Hematopoietic multipotent progenitor cell treated with erythropoietin and hydrocortisone succinate and interleukin-3 and kit ligand, for 17 days (in vitro differentiated cells): Measurements from ENCODE around the gene PARP3.
A peak's percentile ranks its signal among the peaks of the same experiment; 100 is the strongest.

ENCODE experiments used
- DNase-seq: peaks from one replicate; pipeline ENCODE4 v3.0.0-alpha.2; 2015; ENCODE audit warnings: low spot score

PARP3 gene

GRCh38 chr3:51966922-51967383, 24.8 kb downstream of the PARP3 start:
- no peak for DNase-seq

DNA sequence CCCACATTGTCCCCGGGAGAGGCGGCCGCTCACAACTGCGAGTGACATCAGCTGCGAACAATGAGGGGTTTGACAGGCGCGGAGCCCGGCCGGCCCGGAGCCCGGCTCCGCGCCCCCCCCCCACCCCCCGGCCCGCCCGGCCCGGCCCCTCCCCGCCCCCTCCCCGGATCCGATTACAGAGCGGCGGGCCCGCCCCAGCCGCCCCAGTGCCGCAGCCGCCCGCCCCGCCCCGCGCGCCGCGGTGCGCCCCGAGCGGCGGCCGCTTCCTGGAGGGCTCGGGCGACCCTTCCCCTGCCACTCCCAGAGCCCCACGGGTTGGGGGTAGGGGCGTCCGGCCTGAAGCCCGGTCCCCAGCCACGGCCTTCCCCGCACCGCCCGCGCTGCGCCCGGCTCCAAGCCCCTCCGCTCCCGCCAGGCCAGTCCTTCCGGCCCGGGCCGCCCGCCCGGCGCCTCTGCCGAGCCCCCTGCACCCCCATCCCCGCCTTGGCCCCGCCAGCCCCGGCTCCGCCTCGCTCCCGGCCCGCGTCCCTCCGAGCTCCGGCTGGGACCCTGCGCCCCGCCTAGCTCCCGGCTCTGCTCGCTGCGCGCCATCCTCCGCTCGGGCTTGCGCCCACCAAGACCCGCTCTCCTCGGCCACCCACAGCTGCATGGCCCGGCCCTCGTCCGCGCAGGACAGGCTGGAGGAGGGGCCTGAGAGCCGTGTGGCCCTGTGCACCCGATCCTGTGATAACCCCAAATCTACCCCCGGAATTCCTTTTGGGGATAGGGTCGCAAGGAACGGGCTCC, 25.4 kb downstream of the PARP3 start, which contains the start of gene PCBP4:
TSS of gene PCBP4 (minus strand) at position 71 of the 786 bp plus-strand sequence. CDS start 6,214 bp downstream, outside the sequence.
- DNase-seq: no peak

GRCh38 chr3:51968170-51968775, 26.1 kb downstream of the PARP3 start:
- DNase-seq: no peak

DNA sequence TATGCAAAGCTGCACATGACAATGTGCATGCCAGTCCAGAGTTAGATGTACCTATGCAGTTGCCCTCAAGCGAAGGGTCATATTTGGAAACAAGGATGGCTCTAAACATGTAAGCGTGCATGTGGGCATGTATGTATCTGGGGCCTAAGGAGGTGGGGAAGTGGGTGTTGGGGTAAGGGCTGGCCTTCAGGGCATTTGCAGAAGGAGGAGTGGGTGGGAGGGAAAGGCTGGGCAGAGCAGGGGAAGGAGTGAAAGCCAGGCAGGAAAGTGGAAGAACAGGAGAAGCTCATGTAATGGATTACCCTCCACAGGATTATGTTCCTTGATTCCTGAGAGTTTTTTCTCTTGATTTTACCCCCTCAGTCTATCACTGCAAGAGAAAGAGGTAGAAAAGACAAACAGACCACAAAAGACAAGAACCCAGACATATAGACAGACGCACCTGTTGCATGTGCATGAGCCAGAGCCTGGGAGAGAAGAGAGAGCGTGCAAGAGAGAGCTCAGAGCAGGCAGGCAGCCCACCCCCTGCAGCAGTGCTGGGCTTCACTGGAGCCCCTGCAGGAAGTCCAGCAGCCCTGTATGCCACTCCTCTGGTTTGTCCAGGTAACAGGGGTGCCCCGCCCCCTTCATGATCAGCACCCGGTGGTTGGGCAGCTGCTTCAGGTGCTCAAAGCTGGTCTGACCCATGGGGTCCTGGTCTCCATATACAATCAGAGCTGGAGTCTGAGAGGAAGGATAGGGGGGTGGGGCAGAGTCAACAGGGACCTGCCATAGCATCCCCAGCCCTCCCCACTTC, 26.9 kb downstream of the PARP3 start:
- no peak for DNase-seq

- no peak for DNase-seq
Observed at GRCh38 chr3:51969841-51970240, 27.7 kb downstream of the PARP3 start.

GRCh38 chr3:51970606-51971300, 28.6 kb downstream of the PARP3 start:
- no peak for DNase-seq

- DNase-seq: no peak
Observed at GRCh38 chr3:51971350-51971749, 29.2 kb downstream of the PARP3 start.

DNA sequence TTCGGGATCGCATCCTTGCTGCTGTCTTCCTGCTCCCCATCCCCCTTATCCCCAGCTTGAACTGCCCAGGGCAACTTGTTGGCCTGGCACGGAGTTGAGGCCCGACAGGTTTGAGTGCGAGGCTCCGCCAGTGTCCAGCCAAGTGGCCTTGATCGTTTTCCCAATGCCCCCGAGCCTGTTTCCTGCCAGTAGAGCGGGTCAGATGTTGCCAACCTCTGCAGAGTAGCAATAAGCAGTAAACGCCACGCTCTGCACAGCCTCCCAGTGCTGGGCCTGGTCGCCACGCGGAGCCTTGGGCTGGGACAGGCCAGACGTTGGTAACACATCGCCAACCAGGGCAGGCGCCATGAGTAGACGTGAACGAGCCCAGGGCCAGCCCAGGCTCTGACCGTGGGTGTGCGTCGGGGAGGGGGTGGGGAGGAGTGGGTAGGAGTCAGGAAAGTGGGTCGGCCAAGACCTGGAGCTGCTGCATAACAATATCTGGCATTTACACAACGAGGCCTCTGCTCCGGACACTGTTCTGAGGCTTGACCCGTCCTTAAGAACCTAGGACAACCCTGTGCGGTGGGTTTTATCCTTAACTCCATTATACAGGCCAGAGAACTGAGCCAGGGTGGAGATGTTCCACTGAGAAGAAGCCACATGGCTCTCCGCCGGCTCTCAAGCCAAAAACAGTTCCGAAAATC, 32.3 kb downstream of the PARP3 start:
- no peak for DNase-seq

GRCh38 chr3:51974963-51975851, 33.0 kb downstream of the PARP3 start, which contains the start of gene ABHD14A:
ABHD14A (plus strand) TSS chr3:51975064; CDS start chr3:51975136, 72 bp downstream.
- DNase-seq: peak; percentile 69

GRCh38 chr3:51975852-51976549, 33.8 kb downstream of the PARP3 start:
- DNase-seq: peak; percentile 19

DNA sequence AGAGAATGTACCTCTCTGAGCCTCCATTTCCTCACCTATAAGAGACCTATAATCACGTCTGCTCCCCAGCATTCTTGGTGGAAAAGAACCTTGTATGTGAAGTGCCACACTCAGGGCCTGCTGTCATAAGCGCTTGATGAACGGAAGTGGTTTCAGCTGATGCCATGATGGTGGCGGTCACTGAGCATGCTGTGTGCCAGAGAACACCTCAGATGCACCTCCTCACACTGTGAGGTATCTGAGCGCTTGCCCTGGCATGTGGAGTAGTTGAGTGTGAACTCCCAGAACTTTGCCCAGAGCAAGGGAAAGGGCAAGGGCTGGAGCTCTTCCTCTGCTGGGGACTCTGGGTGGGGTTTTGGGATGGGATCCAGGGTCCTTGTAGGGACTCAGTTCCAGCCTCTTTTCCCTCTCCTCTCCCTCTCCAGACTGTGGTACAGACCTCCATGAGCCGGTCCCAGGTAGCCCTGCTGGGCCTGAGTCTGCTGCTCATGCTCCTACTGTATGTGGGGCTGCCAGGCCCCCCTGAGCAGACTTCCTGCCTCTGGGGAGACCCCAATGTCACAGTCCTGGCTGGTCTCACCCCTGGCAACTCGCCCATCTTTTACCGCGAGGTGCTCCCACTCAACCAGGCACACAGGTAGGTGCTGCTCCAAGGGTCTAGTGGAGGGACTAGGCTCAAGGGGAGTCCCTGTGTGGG, 35.4 kb downstream of the PARP3 start:
- DNase-seq: no peak

DNA sequence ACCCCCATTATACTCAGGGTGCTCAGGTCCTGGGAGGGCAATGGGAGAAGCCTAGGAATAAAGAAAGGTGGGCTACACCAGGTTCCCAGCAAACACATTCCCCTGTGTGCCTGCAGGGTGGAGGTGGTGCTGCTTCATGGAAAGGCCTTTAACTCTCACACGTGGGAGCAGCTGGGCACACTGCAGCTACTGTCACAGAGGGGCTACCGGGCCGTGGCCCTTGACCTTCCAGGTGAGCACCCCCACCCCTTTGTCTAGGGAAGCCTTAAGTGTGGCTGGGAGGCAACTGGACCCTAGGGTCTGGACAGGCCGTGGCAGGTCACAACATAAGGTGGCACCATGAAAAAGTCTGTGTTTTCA, 36.0 kb downstream of the PARP3 start:
- DNase-seq: no peak

GRCh38 chr3:51980253-51980652, 38.1 kb downstream of the PARP3 start:
- DNase-seq: no peak

GRCh38 chr3:51982352-51982837, 40.2 kb downstream of the PARP3 start:
- peak; percentile 24 for DNase-seq

GRCh38 chr3:51982838-51983577, 40.8 kb downstream of the PARP3 start, which contains the start of gene ACY1:
ACY1 (plus strand) TSS chr3:51983535; CDS start chr3:51984065, 530 bp downstream.
- DNase-seq: peak; percentile 64

DNA sequence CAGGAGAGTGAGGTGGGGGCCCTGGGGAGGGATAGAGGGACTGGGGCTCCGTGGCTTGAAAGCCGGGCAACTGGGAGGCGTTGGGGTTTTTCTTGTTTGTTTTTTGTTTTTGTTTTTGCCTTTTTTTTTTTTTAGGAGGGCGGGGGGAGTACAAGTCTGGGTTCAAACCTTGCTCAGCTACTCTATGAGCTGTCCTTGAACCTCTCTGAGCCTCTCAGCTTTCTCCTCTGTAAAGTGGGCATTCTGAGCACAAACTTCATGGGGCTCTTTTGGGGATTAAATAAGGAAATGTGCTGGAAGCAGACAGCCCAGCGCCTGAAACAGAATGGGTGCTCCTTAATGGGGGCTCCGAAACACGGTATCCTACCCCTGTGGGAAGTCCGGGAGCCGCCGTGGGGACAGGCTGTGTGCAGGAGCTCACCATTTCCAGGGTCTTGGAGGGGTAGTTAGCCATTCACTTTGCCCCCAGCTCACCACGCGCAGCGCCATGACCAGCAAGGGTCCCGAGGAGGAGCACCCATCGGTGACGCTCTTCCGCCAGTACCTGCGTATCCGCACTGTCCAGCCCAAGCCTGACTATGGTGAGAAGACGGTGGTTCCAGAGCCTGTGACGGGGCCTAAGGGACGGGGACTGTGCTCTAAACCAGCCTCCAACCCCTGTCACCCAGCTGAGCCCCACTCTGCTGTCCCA, 41.6 kb downstream of the PARP3 start:
- no peak for DNase-seq

- DNase-seq: no peak
Observed at GRCh38 chr3:51984269-51984647, 42.1 kb downstream of the PARP3 start.
